Renal pelvis (tissue), 4 donors: ENCODE results near the gene DNAJC3. TPM values are rescaled to one million over a fixed set of nuclear protein-coding genes. Genes with fewer than 3 reads are reported as not detected.
"Not testable (repeated sequence)": the region's sequence is repeated elsewhere in the genome, so short reads cannot be mapped to it uniquely, and the experiment has no call there.

Experiments used
- DNase-seq: peaks from one replicate; pipeline ENCODE4 v3.0.0-alpha.2; 2013
- polyA plus RNA-seq, 3 donors: library from polyadenylated mRNA; unstranded; fragments of 120-200 nt; gene quantifications; one replicate each; pipeline ENCODE4 v1.2.1, GENCODE V29; 2013; ENCODE audit not compliant: insufficient read length in 3 of 3

DNAJC3 gene
- polyA plus RNA-seq, 3 donors: 33.4 to 39.6 (median 34.7) TPM

GRCh38 chr13:95763601-95764000 is 86.7 kb downstream of the DNAJC3 start:
- peak; percentile 47 for DNase-seq

- no peak for DNase-seq
These were observed 95.0 kb downstream of the DNAJC3 start for GRCh38 chr13:95771905-95772304.

- DNase-seq: no peak
These were observed 102.6 kb downstream of the DNAJC3 start for GRCh38 chr13:95779522-95779921.

GRCh38 chr13:95781016-95781415 is 104.1 kb downstream of the DNAJC3 start:
- no peak for DNase-seq

- DNase-seq: not testable (repeated sequence)
These were observed 105.0 kb downstream of the DNAJC3 start for GRCh38 chr13:95781940-95782339.

- no peak for DNase-seq
These were observed 106.8 kb downstream of the DNAJC3 start for GRCh38 chr13:95783747-95784146.

GRCh38 chr13:95784161-95784899 is 107.4 kb downstream of the DNAJC3 start:
- DNase-seq: no peak

- DNase-seq: no peak
These were observed 108.0 kb downstream of the DNAJC3 start for GRCh38 chr13:95784900-95785290.

GRCh38 chr13:95787356-95788099 is 110.6 kb downstream of the DNAJC3 start:
- DNase-seq: no peak

GRCh38 chr13:95788100-95788463 is 111.1 kb downstream of the DNAJC3 start:
- DNase-seq: no peak

GRCh38 chr13:95789315-95789714 is 112.4 kb downstream of the DNAJC3 start:
- not testable (repeated sequence) for DNase-seq

- DNase-seq: no peak
These were observed 114.3 kb downstream of the DNAJC3 start for GRCh38 chr13:95791084-95791722.

GRCh38 chr13:95793018-95793555 is 116.1 kb downstream of the DNAJC3 start:
- DNase-seq: no peak

GRCh38 chr13:95793781-95794180 is 116.8 kb downstream of the DNAJC3 start:
- DNase-seq: no peak

GRCh38 chr13:95797016-95797415 is 120.1 kb downstream of the DNAJC3 start:
- DNase-seq: no peak

- DNase-seq: no peak
These were observed 123.5 kb downstream of the DNAJC3 start for GRCh38 chr13:95800436-95800835.

- no peak for DNase-seq
These were observed 124.9 kb downstream of the DNAJC3 start for GRCh38 chr13:95801825-95802224.

- peak; percentile 58 for DNase-seq
These were observed 129.0 kb downstream of the DNAJC3 start for GRCh38 chr13:95805921-95806320.

- no peak for DNase-seq
These were observed 132.5 kb downstream of the DNAJC3 start for GRCh38 chr13:95809429-95809828.

GRCh38 chr13:95813139-95813538 is 136.2 kb downstream of the DNAJC3 start:
- DNase-seq: no peak

GRCh38 chr13:95814495-95814894 is 137.6 kb downstream of the DNAJC3 start:
- no peak for DNase-seq

GRCh38 chr13:95822303-95822702 is 145.4 kb downstream of the DNAJC3 start:
- DNase-seq: no peak

GRCh38 chr13:95833126-95833525 is 156.2 kb downstream of the DNAJC3 start:
- DNase-seq: no peak
